Karpas-422 (cell line): ENCODE measurements around the gene MPEG1. TPM values are rescaled to one million over a fixed set of nuclear protein-coding genes. Genes with fewer than 3 reads are reported as not detected.

Experiments used
- DNase-seq: peaks from one replicate; pipeline ENCODE4 v3.0.0-alpha.2; 2015
- H2AFZ ChIP-seq: fragments of 200-600 bp; sonication (generic); 2 replicates; pipeline ENCODE4 v1.6.1; 2014; ENCODE audit warnings: antibody characterized with exemption, low read length, mixed read lengths
- H3K27ac ChIP-seq: fragments of 200-600 bp; sonication (generic); 2 replicates; pipeline ENCODE4 v1.5.1; 2014; ENCODE audit warnings: mild to moderate bottlenecking, low read length, moderate library complexity
- H3K27me3 ChIP-seq: fragments of 200-600 bp; sonication (generic); 2 replicates; pipeline ENCODE4 v1.6.1; 2014; ENCODE audit warnings: low read length, mixed read lengths
- H3K36me3 ChIP-seq: fragments of 200-600 bp; sonication (generic); 2 replicates; pipeline ENCODE4 v1.6.1; 2014; ENCODE audit warnings: low read length, mixed read lengths; ENCODE audit not compliant: insufficient read depth
- H3K4me1 ChIP-seq: fragments of 200-600 bp; sonication (generic); 2 replicates; pipeline ENCODE4 v1.6.1; 2014; ENCODE audit warnings: mild to moderate bottlenecking, low read length, mixed read lengths
- H3K4me2 ChIP-seq: fragments of 200-600 bp; sonication (generic); 2 replicates; pipeline ENCODE4 v1.6.1; 2014; ENCODE audit warnings: low read length, low read depth, mild to moderate bottlenecking; ENCODE audit not compliant: poor library complexity, severe bottlenecking
- H3K4me3 ChIP-seq: fragments of 200-600 bp; sonication (generic); 2 replicates; pipeline ENCODE4 v1.5.1; 2014; ENCODE audit warnings: mild to moderate bottlenecking, antibody characterized with exemption, low read length, mixed read lengths
- H3K79me2 ChIP-seq: fragments of 200-600 bp; sonication (generic); 2 replicates; pipeline ENCODE4 v1.6.1; 2014; ENCODE audit warnings: mild to moderate bottlenecking, low read length, mixed read lengths
- H3K9ac ChIP-seq: fragments of 200-600 bp; sonication (generic); 2 replicates; pipeline ENCODE4 v1.6.0; 2014; ENCODE audit warnings: low read length
- H3K9me2 ChIP-seq: fragments of 200-600 bp; sonication (generic), shearing (Covaris generic); replicated peaks from 2 replicates; pipeline ENCODE4 v1.6.0; 2014; ENCODE audit warnings: mild to moderate bottlenecking, low read length, moderate library complexity; ENCODE audit not compliant: insufficient read depth
- H3K9me3 ChIP-seq: fragments of 300-700, 200-600 bp; sonication (generic); 2 replicates; pipeline ENCODE4 v1.6.1; 2014; ENCODE audit warnings: low read length, mixed read lengths
- H4K20me1 ChIP-seq: fragments of 200-600 bp; sonication (generic); 2 replicates; pipeline ENCODE4 v1.6.1; 2014; ENCODE audit warnings: mild to moderate bottlenecking, antibody characterized with exemption, low read length, low read depth; ENCODE audit not compliant: insufficient read depth
- total RNA-seq: library from RNA; depleted of rRNA; stranded (reverse); fragments of >200 nt; shearing (Covaris generic); gene quantifications from 2 replicates; pipeline ENCODE4 v1.2.3, GENCODE V29; 2014; ENCODE audit warnings: low replicate concordance

Gene MPEG1
- total RNA-seq, 1 experiment from 2014 or later: 80.0 TPM

DNA sequence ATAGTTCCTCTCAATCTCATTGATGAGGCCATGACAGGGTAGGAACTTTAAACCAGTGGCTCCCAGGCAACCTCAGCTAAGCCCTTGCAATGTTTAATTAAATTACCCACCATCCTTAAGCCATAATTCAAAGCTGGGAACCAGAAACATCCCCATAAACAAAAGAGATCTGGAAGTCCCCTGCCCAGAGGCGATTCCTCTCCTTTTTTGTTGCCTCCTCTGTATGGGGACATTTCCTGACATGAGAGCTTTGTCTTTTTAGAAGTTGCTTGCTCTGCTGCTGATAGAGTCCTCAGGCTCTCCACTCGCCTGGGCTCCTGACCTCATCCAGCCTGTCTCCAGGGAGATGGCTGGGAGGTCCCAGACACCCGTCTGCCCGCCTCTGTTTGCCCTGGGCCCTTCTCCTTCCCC lies 37.6 kb downstream of the MPEG1 start:
- Histone ChIP-seq H3K27me3 (no peaks in the 10 kb centered on the region), H3K4me3 (no peak overlapping the region), H3K79me2 (no peaks in the 10 kb centered on the region), H3K9ac (no peak overlapping the region), H3K36me3 (no peaks in the 10 kb centered on the region), H3K9me3 (no peaks in the 10 kb centered on the region), H2AFZ (no peak overlapping the region), H4K20me1 (peaks cover 10% of the 10 kb centered on the region; the same call in 1 of the 2 replicates), H3K27ac (no peak overlapping the region), H3K4me1 (peaks cover 22% of the 10 kb centered on the region), H3K9me2 (no peaks in the 10 kb centered on the region), H3K4me2 (no peak overlapping the region)
- no peak for DNase-seq

DNA sequence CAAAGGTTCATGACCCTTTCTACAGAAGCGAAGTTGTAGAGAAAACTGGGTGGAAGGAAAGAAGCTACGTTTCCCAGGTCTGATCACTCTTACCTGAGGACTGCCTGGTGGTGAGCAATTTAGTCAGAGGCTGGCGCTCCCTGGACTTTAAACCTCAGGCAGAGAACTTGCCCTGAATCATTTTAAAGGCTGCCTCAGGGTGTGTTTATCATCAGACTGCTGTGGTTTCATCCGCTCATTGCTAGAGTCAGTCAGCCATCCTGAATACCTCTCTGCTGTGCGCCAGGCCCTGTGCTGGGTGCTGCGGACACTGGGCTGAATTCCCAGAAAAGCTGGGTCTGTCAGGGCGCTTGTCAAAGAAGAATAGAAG lies 38.1 kb downstream of the MPEG1 start:
- Histone ChIP-seq H3K79me2 (no peaks in the 10 kb centered on the region), H3K27me3 (no peaks in the 10 kb centered on the region), H3K9me2 (no peaks in the 10 kb centered on the region), H4K20me1 (peaks cover 10% of the 10 kb centered on the region; the same call in 1 of the 2 replicates), H3K36me3 (no peaks in the 10 kb centered on the region), H3K27ac (no peak overlapping the region), H3K4me2 (no peak overlapping the region), H3K4me3 (no peak overlapping the region), H3K9ac (no peak overlapping the region), H3K4me1 (peaks cover 22% of the 10 kb centered on the region), H3K9me3 (no peaks in the 10 kb centered on the region), H2AFZ (no peak overlapping the region)
- no peak for DNase-seq

DNA sequence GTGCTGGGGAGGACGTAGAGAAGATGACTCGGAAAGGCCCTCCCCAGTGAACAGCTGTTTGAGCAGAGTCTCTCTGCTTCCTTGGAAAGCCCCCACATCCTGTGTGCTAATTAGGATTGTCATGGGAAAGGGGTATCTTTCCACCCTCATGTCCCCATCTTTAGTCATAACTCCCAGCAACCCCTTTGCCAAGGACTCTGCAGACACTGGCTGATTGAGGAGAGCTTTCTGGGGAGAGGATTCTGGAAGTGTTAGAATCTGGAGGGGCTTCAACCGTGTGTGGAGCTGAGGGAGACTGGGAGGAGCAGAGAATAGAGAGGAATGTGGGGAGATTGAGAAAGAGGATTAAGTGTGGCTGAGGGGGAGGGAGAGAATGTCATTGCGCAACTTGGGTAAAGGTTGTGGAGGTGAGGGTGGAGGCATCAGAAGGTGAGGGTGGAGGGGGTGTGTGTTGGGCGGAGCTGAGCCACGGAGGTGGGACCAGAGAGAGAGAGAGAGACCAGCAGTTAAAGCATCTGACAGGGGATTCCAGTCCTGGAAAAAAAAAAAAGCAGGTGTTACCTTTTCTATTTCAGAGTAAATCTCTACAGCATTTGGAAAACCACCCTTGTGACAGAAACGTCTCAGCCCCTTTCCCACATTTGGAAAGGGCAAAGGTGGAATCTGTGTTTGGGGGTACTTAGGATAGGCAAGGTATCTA lies 38.6 kb downstream of the MPEG1 start:
- Histone ChIP-seq H3K9me2 (no peaks in the 10 kb centered on the region), H3K4me3 (no peak overlapping the region; the same call in 1 of the 2 replicates), H3K9ac (no peak overlapping the region), H3K27ac (no peak overlapping the region), H3K79me2 (no peaks in the 10 kb centered on the region), H4K20me1 (peaks cover 10% of the 10 kb centered on the region; the same call in 1 of the 2 replicates), H3K36me3 (no peaks in the 10 kb centered on the region), H3K27me3 (no peaks in the 10 kb centered on the region), H3K4me2 (peak overlapping the region; percentile 99), H3K4me1 (peaks cover 22% of the 10 kb centered on the region), H2AFZ (no peak overlapping the region), H3K9me3 (no peaks in the 10 kb centered on the region)
- no peak for DNase-seq

DNA sequence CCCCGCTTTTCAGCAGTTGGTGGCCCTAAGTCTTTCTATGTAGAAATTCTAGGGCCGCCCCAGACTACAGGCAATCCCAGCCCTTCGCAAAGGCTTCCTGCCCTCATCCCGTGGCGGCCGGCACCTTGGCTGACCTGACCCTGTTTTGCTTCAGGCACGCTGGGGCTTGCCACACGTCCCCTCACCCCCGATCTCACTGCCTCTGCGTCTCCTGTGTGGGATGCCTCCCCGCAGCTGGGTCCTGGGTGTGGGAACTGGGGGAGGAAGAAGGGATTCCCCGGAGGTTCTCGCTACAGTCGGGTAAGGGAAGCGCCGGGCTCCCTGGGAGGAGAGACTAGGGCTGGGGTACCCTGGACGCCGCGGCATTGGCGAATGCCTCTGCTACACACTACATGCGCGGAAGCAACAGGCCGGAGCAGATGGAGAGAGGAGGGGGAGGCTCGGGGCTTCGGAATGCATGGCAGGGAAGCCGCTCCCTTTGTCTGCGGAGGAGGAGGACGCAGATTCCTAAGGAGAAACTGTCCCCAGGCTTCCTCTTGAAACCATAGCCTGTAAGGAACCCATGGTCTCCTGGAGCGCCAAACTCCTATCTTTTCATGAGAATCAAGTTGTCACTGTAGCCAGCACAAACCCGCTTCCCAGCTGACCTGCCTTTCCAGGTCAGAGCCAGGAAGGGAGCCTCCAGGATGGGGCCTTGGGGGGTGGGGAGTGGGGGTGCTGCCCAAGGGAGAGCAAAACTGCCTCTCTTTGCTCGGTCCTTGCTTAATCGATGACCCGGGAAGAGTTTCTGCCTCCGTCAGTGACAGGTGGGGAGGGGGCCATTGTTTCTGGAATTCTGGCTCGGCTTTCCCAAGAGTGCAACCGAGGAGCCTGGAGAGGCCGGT lies 39.4 kb downstream of the MPEG1 start:
- Histone ChIP-seq H2AFZ (peak overlapping the region; percentile 74; the same call in 1 of the 2 replicates), H3K79me2 (no peaks in the 10 kb centered on the region), H3K4me1 (peaks cover 22% of the 10 kb centered on the region), H3K4me3 (peak overlapping the region; percentile 90), H3K36me3 (no peaks in the 10 kb centered on the region), H3K4me2 (peak overlapping the region; percentile 99), H3K9me3 (no peaks in the 10 kb centered on the region), H3K27me3 (no peaks in the 10 kb centered on the region), H3K27ac (no peak overlapping the region), H3K9ac (peak overlapping the region; percentile 86), H4K20me1 (peaks cover 10% of the 10 kb centered on the region; the same call in 1 of the 2 replicates), H3K9me2 (no peaks in the 10 kb centered on the region)
- no peak for DNase-seq

DNA sequence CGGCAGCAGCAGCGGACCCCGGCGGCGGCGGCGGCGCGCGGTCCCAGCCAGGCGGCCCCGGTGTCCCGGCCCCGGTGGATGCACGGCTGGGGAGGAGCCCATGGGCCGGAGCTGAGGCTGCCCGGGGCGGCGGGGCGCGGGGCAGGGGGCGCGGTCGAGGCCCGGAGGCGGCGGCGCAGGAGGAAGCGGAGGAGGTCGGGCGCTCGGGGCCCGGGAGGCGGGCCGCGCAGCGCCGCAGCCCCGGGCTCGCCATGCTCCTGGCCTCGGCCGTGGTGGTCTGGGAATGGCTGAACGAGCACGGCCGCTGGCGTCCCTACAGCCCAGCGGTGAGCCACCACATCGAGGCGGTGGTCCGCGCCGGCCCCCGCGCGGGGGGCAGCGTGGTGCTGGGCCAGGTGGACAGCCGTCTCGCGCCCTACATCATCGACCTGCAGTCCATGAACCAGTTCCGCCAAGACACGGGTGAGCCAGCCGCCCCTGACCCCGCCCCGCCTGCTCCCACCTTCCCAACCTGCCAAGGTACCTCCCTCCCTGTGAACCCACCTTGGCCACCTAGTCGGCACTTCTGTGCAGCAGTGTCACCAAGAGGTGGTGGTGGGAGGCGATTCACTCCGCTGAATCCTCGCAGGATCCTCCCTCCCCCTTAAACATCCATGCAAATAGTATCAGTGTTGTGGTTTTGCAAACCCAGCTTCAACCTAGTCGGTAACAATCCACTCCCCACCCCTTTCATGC lies 40.2 kb downstream of the MPEG1 start:
- no peaks in the 10 kb centered on the region for H3K27me3 ChIP-seq
- H3K27ac ChIP-seq: no peak overlapping the region
- DNase-seq: peak; percentile 81
- H4K20me1 ChIP-seq: peaks cover 10% of the 10 kb centered on the region; the same call in 1 of the 2 replicates
- peak overlapping the region; percentile 86 for H3K9ac ChIP-seq
- H3K4me2 ChIP-seq: peak overlapping the region; percentile 99
- H2AFZ ChIP-seq: peak overlapping the region; percentile 74; the same call in 1 of the 2 replicates
- H3K4me3 ChIP-seq: peak overlapping the region; percentile 90
- no peaks in the 10 kb centered on the region for H3K9me2 ChIP-seq
- H3K36me3 ChIP-seq: no peaks in the 10 kb centered on the region
- peaks cover 22% of the 10 kb centered on the region for H3K4me1 ChIP-seq
- H3K9me3 ChIP-seq: no peaks in the 10 kb centered on the region
- H3K79me2 ChIP-seq: no peaks in the 10 kb centered on the region

DNA sequence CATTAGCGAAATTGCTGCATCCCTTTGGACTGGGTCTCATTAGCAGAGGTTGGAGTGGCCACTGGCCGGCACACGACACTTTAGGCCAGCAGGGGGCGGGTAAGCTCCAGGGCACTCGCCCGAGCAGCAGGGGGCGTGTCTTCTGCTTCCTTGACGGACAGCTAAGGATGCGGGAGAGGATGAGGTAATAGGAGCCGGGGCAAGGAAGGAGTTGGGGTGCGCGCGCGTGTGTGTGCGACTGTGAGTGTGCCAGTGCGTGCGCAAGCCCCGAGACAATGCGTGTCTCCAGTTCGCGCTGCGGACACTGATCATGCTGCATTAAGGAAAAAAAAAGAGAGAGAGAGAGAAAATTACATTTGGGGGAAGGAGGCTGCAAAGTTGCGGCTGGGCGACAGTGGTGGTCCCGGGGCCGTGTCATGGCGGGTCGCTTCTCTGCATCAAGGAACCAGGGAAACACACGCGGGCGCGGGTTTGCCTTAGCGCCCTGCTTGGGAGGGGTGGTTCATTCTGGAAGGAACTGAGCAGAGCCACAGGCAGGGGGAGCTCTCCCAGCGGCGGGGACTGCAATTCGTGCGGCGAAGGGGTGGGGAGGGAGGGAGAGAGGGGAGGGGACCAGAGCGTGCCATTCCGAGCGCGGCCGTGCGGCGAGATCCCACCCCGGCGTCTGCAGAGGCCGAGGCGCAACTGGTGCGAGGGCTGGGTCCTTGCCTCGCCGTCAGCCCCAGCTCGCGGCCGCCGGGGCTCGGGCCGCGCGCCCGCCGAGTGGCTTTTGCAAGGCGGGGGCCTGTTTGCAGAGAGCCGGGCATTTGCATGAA lies 41.0 kb downstream of the MPEG1 start, which contains the start of gene DTX4:
Gene DTX4 (plus strand): TSS at position 625 of the 815 bp plus-strand sequence. CDS start 464 bp downstream, outside the sequence.
- Histone ChIP-seq H3K4me3 (peak within 1 kb of the TSS; percentile 90), H3K36me3 (no peaks in the 10 kb centered on the region), H3K9me2 (no peaks in the 10 kb centered on the region), H3K27me3 (no peaks in the 10 kb centered on the region), H3K4me1 (peaks cover 22% of the 10 kb centered on the region), H3K27ac (peak within 1 kb of the TSS; percentile 64), H4K20me1 (peaks cover 10% of the 10 kb centered on the region; the same call in 1 of the 2 replicates), H3K79me2 (no peaks in the 10 kb centered on the region), H2AFZ (peak within 1 kb of the TSS; percentile 98), H3K4me2 (peak within 1 kb of the TSS; percentile 99), H3K9ac (peak within 1 kb of the TSS; percentile 86), H3K9me3 (no peaks in the 10 kb centered on the region)
- peak; percentile 96 for DNase-seq

DNA sequence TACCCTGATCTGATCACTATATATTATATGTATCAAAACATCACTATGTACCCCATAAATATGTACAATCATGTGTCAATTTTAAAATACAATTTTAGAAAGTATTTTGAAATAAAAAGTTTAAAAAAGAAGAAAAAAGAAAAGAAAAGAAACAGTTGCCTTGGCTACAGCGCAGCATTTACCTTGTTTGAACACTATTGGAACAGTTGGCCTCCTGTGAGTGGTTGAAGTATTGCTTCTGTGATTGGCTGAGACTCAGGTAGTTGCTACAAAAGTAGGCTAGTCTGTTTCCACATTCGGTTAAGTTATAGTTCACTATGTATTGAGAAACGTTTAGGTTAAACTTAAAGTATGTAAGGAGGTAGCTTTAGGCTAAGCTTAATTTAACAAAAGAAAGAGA lies 48.7 kb downstream of the MPEG1 start:
- H3K9ac ChIP-seq: no peak overlapping the region
- H3K9me3 ChIP-seq: no peaks in the 10 kb centered on the region
- H3K79me2 ChIP-seq: no peaks in the 10 kb centered on the region
- no peaks in the 10 kb centered on the region for H3K9me2 ChIP-seq
- H4K20me1 ChIP-seq: no peaks in the 10 kb centered on the region
- no peak for DNase-seq
- no peak overlapping the region for H3K27ac ChIP-seq
- no peaks in the 10 kb centered on the region for H3K36me3 ChIP-seq
- H3K4me3 ChIP-seq: no peak overlapping the region
- no peak overlapping the region for H3K4me2 ChIP-seq
- no peaks in the 10 kb centered on the region for H3K4me1 ChIP-seq
- H2AFZ ChIP-seq: no peak overlapping the region
- no peaks in the 10 kb centered on the region; the same call in 1 of the 2 replicates for H3K27me3 ChIP-seq
